ENCODE results near the gene PSMD11.

PSMD11 gene

DNA sequence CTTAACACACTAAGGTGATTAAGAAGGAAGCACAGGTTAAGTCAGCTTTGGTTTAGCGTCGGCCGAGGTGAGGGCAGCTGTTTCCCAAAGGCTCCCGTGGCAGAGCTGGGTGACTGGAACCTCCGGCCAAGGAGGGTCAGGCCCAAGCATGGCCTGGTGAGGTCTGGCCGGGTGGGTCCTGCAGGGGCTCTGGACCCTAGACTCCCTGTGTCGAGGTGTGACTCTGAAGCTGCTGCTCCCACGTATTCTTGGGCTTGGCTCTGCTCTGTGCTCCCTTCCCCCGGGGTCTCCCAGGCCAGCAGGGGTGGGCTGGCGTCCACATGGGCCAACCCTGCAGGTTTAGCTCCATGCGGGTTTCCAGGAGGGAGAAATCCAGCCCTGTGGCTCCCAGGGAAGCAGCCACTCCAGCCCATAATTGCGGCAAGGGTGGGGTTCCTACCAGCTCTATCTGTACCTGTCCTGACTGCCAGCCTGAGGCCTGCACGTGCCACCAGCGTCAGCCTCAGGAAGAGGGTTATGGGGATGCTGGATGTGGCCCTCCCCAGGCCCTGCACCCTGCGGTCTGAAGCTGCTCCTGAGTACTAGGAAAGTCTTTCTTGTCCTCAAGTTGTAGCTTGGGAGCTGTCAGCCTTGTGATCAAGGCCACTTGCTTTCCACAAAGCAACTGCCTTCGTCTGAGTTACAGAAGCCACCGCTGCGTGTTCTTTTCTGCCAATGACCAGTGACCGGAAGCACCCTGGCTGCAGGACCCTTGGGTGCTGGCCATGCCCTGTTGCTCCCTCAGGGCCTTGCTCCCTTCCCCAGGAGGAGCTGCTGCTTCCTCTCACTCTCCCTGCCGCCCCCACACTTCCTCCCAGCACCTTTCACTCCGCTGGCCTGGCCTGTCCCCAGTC, 47.3 kb downstream of the PSMD11 start:
- DNase-seq: no peak

DNA sequence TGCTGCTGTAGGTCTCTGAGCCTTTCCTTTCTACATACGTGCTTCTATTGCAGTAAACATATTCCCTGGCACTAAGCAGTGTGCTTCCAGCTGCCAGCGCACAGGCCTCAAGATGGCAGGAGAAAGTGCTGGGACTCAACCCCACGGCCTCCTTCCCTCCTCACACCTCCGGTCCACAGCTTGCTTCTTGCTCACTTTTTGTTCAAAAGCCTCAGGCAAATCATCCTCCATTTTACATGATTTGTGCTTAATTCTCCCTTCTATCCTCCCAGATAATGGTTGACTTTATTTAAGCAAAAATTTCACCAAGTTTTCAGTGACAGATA, 47.9 kb downstream of the PSMD11 start:
- no peak for DNase-seq

DNA sequence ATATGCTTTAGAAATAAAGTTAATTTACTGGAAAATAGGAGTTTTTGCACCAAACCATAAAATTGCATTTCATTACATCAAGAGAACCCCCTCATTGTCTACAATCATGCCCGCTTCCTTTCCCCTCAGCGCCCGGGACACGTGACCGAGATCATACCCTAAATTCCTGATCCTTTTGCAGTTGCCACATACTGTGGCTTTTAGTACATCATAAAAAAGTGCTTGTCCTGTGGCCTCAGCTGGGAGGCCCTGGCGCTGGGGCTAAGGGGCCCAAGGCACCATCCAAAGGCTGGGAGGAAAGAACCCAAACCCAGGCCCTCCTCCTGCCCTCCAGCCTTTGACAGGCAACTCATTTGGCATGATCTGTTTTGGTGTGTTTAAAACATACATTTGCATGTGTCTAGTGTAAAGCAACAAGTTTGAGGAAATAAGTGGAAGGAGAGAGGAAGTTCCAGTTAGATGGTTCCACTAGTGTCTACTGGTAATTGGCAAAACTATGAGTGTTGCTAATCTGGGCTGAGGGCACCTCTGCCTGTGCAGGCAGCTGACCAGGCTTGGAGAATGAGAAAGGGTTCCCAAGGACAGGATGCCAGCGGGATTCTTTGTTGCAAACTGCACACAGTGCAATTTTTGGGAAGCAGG, 48.5 kb downstream of the PSMD11 start:
- DNase-seq: no peak

DNA sequence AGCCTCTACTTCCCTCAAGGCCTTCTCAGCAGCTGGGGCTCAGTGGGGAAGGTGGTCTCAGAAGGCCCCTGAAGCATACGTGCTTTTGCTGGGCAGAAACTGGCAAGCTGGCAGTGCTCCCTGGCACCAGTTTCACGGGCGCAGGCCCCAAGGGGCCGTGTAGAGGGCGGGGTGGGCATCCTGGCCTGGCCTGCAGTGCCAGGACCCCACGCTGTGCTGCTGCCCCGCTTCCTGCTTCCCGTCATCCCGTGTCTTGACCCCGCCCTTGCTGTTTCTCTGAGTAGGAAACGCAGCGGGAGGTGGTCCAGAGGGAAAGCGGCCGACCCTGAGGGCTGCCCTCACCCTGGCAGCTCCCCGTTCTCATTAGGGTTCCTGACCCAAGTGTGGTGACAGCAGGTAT, 49.3 kb downstream of the PSMD11 start:
- no peak for DNase-seq

DNA sequence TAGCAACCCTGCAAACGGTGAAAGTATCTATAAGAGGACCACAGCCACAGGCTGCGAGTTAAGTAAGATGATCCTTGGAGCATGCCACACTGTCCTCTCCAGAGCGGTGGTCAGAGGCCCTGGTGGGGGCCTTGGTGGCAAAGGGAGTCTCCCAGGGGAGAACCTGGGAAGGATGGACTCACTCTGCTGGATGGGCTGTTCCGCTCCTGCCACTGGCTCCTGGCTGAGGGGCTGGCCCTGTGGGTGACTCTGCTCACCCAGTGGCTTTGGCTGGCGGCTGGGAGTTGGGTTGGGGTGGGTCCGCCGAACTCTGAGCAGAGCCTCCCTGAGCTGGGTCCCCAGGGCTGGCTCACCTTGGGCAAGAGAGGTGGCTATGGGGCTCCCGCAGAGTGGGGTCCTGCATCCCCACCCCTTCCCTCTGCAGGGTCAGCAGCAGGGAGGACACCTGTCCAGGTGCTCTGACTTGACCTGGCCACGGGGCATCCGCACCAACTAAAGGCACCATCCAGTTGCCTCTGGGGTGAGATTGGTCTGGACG, 49.7 kb downstream of the PSMD11 start:
- DNase-seq: no peak

DNA sequence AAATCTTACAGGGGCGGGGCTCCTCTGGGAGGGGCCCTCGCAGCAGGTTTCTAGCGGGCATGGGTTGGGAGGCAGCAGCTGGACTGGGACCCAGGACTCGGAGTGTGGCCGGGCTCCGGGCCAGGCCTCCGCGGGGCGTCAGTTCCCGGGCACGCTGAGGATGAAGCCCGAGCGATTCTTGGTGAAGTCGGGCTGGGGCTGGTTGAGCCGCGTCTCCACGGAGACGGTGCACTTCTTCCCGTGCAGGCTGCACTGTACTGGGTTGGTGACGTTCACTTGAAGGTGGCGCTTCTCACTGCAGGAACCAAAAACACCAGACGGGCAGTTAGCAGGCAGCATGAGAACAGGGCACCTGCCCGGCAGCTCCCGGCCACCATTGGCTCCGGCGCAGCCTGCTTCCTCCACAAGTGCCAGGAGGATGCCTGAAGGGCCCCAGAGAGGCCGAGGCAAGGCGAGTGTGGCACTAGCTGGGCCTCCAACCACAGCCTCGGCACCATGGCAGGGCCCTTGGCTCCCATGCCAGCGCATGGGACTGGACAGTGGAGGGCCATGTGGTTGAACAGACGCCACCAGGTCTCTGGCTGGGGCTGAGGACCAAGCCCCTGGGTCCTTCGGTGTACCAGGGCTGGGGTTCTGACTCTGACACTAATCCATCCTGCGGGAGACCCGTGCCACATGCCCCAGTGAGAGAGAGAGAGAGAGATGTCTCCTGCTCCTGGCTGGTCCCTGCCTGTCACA, 50.5 kb downstream of the PSMD11 start:
- no peak for DNase-seq

DNA sequence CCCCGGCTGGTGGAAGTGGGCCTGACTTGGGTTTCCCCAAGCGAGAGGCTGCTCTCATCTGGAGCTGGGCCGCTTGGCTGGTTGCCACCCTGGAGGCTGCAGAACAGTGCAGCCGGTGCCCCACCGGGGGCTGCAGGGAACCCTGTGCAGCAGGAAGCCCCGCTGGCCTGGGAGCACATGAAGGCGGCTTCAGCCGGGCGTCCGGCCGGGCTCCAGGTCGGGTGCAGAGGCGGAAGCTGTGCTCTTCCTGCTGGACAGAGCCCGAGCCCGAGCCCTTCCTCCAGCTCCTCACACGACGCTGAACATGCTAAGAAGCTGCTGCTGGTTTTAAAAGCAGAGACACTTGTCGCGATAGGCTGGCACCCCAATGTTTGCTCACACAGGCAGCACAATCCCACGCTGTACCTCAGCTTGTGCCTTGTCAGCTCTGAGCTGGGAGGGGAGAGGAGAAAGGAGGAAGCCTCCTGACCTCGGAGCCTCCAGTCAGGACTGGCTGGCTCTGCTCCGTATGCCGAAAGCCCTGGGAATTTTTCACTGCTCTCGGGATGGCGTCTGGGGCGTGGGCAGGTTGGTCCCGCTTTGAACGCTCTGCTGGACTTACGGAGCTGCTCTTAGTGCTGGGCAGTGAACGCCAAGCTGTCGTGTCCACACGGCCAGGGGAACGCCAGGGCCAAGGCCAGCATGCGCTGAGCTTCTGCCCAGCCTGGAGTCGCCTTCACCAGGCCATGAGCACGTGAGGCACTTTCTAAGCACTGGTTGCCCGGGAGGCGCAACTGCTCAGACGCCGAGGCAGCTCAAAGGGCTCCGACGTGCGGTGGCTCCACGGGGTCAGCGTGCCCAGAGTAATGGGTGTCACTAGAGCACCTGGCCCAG, 51.3 kb downstream of the PSMD11 start:
- no peak for DNase-seq

DNA sequence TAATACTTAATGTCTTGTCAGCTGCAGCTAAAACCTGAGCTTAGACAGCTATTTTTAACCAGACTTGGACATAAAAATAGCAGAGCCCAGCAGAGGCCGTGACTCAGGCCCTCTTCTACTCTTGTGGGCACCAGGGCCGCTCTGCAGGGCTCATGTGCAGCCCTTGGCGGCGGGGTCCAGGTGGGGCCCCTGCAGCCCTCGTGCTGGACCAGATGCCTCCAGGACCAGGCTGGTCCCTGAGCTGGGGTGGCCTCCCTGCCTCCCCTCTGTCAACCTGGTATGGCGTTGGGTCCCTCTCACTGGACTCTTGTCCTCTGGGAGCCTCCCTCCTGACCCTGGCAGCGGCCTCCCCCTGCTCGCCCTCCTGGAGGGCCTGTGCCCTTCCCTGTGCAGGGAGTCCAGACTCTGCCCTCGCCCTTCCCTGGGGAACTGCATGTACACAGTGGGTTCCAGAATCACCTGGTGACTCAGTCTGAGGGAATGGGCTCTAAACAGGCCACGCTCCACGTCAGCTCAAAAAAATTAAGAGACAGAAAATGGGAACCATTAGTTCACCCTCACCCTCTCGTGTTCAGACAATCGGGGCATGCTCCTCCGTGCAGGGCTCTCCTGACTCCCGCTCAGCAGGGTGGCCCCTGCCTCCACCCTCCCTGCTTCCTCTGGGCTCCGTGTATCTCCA, 52.2 kb downstream of the PSMD11 start:
- no peak for DNase-seq

DNA sequence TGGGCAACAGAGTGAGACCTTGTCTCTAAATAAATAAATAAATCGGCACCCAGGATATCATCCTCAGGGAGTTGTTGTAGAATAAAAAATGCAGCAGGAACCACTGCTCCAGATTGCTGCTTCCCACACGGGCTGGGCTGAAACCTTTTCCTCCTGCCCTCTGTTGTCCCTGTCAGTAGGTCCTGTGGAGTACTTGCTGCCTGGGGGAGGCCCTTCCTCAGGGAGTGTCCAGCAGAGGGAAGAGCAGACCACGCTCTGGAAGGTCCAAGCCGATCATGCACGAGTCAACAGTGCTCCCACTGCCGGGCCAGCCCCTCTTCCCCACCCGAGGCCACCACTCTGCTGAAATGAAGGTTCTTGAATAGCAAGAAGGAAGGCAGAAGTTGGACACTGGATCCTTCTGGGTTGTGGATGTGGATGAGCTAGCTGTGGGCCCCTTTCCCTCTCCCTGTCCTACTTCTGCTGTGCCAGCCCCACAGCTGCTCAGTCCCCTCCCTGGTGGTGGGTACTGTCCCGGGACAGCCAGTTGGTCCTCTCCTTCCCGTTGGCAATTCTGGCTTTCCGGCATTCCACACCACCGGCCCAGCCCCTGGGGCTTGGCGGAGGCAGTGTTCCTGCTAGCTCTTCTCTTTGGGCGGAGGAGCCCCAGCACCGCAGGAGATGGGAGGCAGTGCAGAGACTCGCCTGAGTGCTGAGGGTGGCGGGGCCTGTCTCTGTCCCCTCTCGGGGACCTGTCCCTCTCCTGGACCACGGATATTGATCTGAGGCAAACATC, 53.3 kb downstream of the PSMD11 start:
- no peak for DNase-seq

DNA sequence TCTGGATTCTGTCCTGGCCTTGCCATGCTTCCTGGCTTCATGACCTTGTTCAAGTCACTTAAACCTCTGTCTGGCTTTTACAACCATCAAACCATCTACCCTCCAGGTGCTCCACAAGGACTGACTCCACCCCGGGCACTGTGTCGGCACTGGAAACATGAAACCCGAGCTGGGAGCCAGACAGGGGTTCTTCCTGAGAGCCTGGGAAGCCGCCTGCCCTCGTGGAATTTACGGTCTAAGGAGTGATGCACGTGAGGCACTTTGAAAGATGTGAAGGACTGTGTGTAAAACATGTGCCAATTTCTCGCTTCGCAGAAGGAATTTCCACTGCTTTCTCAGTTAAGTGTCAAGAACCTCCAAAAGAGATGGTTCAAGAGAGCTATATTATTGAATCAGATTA, 54.1 kb downstream of the PSMD11 start:
- no peak for DNase-seq

DNA sequence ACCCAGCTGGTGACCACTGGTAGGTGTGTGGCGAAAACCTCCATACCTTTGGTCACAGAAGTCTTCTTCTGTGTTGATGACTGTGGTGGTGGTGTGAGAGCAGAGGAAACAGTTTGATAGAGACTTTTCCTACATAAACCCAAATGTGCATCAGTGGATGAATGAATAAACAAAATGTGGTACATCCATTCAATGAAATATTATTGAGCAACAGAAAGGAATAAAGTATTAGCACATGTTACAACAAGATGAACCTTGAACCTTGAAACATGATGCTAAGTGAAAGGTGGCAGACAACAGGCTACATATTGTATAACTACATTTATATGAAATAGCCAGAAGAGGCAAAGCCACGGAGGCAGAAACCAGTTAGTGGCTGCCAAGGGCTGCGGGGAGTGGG, 57.7 kb downstream of the PSMD11 start:
- no peak for DNase-seq

DNA sequence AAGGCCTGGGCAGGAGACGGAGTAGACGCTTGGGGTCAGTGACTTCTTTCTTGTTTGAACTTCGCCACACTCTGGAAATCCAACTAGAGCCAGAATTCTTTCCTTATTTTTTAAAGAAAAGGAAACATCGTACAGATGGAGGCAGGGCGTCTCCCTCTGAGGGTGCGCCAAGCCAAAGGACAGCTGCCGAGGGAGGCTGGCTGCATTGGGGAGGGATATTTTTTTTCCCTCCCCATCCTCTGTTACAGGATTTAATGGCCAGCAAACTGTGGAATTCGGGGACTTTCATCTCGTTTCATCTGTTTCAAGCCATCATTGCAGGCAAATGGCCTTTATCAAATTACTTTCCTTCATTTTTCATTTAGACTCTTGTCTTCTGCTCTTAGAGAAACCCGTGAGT, 58.4 kb downstream of the PSMD11 start:
- DNase-seq: no peak

DNA sequence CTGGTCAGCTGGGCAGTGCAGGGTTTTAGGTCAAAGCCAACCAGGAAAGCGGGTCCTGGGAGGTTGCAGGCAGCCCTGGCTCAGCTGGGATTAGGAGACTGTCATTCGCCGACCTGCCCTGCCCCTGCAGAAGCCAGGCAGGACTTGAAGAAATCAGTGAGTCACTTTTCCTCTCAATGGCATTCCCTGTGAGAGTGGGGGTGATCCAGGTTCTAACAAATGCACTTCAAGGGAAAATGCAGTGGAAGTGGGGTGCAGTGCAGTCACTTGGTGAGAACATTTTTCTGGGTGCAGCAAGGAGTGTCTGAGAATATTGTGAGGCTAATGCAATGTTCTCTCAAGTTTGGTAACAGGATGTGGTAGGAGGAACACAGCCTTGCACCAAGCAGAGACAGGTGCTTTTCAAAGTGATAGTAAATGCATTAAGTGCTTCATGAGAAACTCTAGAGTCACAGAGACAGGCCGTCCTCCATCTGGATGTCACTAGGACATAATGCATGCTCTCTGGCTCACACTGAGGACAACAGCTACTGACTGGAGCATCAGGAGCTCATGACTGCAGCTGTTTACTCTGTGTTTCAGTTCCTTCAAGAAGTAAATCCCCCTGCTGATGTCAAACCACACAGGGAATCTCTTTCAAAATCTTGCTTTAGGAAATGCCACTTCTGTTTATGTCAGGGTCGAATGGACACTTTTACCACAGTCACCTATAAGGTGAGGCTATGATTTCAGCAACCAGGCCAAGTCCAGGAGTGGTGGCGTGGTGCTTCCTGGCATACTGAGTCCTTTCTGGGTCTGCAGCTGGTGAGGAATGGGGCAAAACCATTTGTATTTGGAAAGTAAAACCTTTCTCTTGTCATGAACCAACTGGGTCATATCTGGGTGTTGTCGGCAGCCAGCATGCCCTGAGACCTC, 59.2 kb downstream of the PSMD11 start:
- DNase-seq: no peak

DNA sequence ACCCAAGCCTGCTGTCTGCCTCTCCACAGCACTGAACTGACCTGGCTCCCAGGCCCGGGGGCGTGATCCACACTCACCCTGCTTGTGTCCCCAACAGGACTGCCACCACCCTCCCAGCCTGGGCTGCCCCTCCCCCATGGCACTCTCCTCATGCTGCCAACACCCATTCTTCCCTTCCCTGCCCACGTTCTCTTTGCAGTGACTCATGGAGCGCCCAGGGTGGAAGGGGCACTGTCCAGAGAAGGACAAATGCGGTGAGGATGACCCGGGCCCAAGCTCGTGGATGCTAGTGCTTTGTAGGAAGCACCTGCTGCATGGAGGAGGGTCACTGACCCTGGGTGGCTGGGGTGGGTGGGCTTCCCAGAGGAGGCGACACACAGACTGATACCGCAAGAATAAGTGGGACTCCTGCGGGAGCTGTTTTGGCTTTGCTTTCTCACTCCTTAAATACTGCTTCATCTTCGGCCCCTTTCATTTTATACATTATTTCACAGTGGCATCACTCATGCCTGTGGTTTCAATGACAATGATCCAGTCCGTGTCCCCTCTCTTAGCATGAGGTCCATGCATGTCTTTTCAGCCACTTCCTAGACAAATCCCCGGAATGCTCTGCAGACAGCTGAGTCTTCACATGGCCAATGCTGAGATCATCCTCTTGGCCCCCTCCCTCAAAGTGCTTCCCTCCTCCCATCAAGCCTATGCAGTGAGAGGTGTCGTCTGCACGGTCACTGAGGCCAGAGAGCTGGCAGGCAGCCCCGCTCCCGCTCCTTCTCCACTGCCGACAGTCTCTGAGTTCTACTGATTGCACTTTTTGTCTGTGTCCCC, 60.1 kb downstream of the PSMD11 start:
- DNase-seq: no peak

DNA sequence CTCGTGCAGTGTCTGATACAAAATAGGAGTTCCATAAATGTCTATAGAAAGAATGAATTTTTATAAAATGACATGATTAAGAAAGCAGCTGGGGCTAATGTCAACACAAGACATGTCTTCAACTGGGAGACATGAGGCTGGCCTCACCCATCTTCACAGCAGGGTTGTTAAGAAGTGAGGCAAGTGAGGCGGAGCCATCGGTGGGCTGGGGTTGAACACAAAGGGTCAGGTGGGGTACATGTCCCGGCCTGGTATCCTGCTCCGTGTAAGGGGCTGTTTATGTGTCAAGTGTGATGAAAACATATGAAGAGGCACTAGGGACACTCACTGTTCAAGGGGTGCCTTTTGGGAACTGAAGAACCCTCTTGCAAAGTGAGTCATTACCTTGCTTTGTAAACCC, 64.6 kb downstream of the PSMD11 start:
- DNase-seq: no peak

DNA sequence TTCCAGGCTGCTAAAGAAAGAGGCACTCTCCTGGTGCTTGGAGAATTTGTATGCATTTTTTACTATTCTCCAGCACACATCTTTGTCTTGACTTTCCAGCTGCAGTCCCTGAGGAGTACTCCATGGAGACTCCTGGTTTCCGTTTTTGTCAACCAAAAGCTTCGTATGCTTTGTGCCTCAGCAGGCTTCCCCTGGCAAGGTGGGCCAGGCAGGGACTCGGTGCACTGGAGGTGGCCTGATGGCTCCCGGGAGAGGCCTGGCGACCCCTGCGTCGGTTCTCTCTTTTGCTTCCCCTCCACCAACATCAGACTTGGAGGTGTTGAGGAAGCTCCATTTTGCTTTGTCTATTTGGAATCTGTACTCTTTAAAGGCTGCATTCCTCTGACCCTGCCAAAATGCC, 66.2 kb downstream of the PSMD11 start:
- no peak for DNase-seq

DNA sequence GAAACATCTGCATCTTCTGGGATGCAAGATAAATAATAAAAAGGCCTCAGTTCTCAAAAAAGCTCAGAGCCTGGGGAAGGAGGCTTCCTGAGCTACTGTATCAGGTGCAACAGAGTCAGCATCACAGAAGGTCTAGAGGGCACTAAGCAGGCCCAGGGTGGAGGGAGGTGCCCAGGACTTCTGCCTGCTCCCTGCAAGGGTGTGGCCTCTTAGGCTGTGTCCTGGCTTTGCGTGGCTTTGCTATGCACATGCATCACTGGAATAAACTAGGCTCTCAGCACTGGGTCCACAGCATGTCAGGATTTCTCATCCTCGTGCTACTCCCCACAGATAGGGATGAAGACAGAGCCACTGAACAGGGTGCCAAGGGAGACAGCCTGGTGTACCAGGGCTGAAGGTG, 68.0 kb downstream of the PSMD11 start:
- no peak for DNase-seq

DNA sequence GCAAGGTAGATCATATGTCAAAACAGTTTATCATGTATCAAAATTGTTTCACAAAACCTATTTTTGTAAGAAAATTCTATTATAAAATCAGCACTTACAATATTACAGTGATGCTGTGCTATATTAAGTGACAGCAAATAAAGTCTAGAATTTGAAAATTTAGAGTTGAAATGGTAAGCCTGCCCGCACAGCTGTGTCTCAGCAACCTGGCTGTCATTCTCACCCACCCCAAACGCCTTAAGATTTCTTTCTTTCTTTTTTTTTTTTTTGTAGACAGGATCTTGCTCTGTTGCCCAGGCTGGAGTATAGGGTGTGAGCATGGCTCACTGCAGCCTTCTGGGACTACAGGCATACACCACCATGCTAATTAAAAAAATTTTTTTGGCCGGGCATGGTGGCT, 69.3 kb downstream of the PSMD11 start:
- no peak for DNase-seq

DNA sequence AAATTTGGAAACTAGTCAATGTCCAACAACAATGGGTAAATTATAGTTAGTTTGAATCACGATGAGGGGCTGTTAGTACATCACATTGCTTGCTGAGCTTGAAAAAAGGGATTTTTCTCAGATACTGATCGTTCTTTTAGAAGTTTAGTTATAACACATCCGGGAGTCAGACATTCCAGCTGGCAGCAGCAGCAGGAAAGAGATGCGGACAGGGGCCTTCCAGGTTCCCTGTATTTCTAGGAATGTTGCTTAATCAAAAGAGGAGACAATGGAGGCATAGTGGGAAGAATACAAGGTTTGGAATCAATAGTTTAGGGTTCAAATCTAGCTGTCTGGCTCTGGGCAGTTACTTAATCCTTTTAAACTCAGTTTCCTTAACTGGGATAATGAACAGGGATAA, 70.3 kb downstream of the PSMD11 start:
- DNase-seq: no peak
